GM23338 (cell line): Measurements from ENCODE around the gene TRIO. TPM values are rescaled to one million over a fixed set of nuclear protein-coding genes. Genes with fewer than 3 reads are reported as not detected.

Source experiments
- ATAC-seq: fragments of 200-7000 bp; cut with Tn5 transposase; 3 replicates; pipeline ENCODE4 v1.9.1; 2020
- DNase-seq: peaks from one replicate; pipeline ENCODE4 v3.0.0-alpha.2; 2015; ENCODE audit warnings: low spot score
- H2AFZ ChIP-seq: fragments of 200-600 bp; sonication (generic); 2 replicates; pipeline ENCODE4 v1.8.0; 2016; ENCODE audit warnings: antibody characterized with exemption, mild to moderate bottlenecking, moderate library complexity
- H3F3A ChIP-seq: fragments of 200-600 bp; sonication (generic); replicated peaks from 2 replicates; pipeline ENCODE4 v1.8.0; 2017; ENCODE audit warnings: antibody characterized with exemption, mixed run types, low read depth
- H3K27ac ChIP-seq: fragments of 200-600 bp; sonication (generic); 2 replicates; pipeline ENCODE4 v1.6.1; 2016; ENCODE audit warnings: low read depth
- H3K27me3 ChIP-seq: fragments of 200-600 bp; sonication (generic); 2 replicates; pipeline ENCODE4 v1.8.0; 2016; ENCODE audit warnings: mild to moderate bottlenecking, mixed run types, moderate library complexity; ENCODE audit not compliant: insufficient read depth
- H3K36me3 ChIP-seq: fragments of 200-600 bp; sonication (generic); 2 replicates; pipeline ENCODE4 v1.8.0; 2016; ENCODE audit warnings: mild to moderate bottlenecking; ENCODE audit not compliant: insufficient read depth
- H3K4me1 ChIP-seq: fragments of 200-600 bp; sonication (generic); 2 replicates; pipeline ENCODE4 v1.8.0; 2016; ENCODE audit warnings: mild to moderate bottlenecking, moderate library complexity; ENCODE audit not compliant: insufficient read depth
- H3K4me2 ChIP-seq: fragments of 200-600 bp; sonication (generic); 2 replicates; pipeline ENCODE4 v1.7.1; 2017; ENCODE audit warnings: mixed run types
- H3K4me3 ChIP-seq: fragments of 200-600 bp; sonication (generic); 2 replicates; pipeline ENCODE4 v1.6.1; 2016; ENCODE audit warnings: mixed run types
- H3K79me2 ChIP-seq: fragments of 200-600 bp; sonication (generic); replicated peaks from 2 replicates; pipeline ENCODE4 v1.8.0; 2017; ENCODE audit warnings: mild to moderate bottlenecking; ENCODE audit not compliant: insufficient read depth
- H3K9me2 ChIP-seq: fragments of 200-600 bp; sonication (generic); 2 replicates; pipeline ENCODE4 v1.8.0; 2017; ENCODE audit not compliant: insufficient read depth
- H4K20me1 ChIP-seq: fragments of 200-600 bp; sonication (generic); replicated peaks from 2 replicates; pipeline ENCODE4 v1.8.0; 2017; ENCODE audit warnings: mild to moderate bottlenecking; ENCODE audit not compliant: insufficient read depth
- H3K27ac Mint-ChIP-seq: 2 replicates; pipeline ENCODE4 v1.8.0; 2020; ENCODE audit warnings: inconsistent platforms, mild to moderate bottlenecking, moderate library complexity, mixed read lengths
- H3K27me3 Mint-ChIP-seq: 3 replicates; pipeline ENCODE4 v1.8.0; 2022; ENCODE audit warnings: low read depth, mild to moderate bottlenecking, moderate library complexity, mixed read lengths, inconsistent platforms; ENCODE audit not compliant: insufficient read depth, poor library complexity
- H3K36me3 Mint-ChIP-seq: 3 replicates; pipeline ENCODE4 v1.8.0; 2021; ENCODE audit warnings: low read depth, mild to moderate bottlenecking, inconsistent platforms, moderate library complexity, mixed read lengths
- H3K4me1 Mint-ChIP-seq: 3 replicates; pipeline ENCODE4 v1.8.0; 2020; ENCODE audit warnings: mild to moderate bottlenecking, inconsistent platforms, mixed read lengths
- H3K4me3 Mint-ChIP-seq: 3 replicates; pipeline ENCODE4 v1.8.0; 2021; ENCODE audit warnings: moderate library complexity, mild to moderate bottlenecking, inconsistent platforms, mixed read lengths
- H3K9me3 Mint-ChIP-seq: 3 replicates; pipeline ENCODE4 v1.8.0; 2020; ENCODE audit warnings: moderate library complexity, mild to moderate bottlenecking, inconsistent platforms, mixed read lengths
- CREB1 ChIP-seq: fragments of 250-450 bp; sonication (Bioruptor Pico); IDR thresholded peaks from 2 replicates; pipeline ENCODE4 v1.5.0; 2020; ENCODE audit warnings: low read depth, mild to moderate bottlenecking, moderate library complexity
- CTCF ChIP-seq, 2 experiments: fragments of 200-600 bp in 1 of 2; sonication (generic) in 1 of 2; conservative IDR thresholded peaks; 2 replicates each; pipeline versions ENCODE4 v1.5.1 to v1.6.1; 2016 to 2017; ENCODE audit warnings: antibody characterized with exemption in 2 of 2, low read depth in 2 of 2, mild to moderate bottlenecking in 2 of 2, moderate library complexity in 1 of 2
- ETS1 ChIP-seq: IDR thresholded peaks from 2 replicates; pipeline ENCODE4 v1.6.1; 2016; ENCODE audit warnings: antibody characterized with exemption
- EZH2 ChIP-seq: fragments of 200-600 bp; sonication (generic); IDR thresholded peaks from one replicate; pipeline ENCODE4 v1.8.0; 2017; ENCODE audit warnings: antibody characterized with exemption, mild to moderate bottlenecking, low read depth; ENCODE audit not compliant: unreplicated experiment
- EZH2phosphoT487 ChIP-seq: fragments of 200-600 bp; sonication (generic); IDR thresholded peaks from one replicate; pipeline ENCODE4 v1.8.1; 2018; ENCODE audit warnings: antibody characterized with exemption; ENCODE audit not compliant: unreplicated experiment
- JUNB ChIP-seq: IDR thresholded peaks from one replicate; pipeline ENCODE4 v1.6.1; 2016; ENCODE audit warnings: antibody characterized with exemption; ENCODE audit not compliant: unreplicated experiment
- NANOG ChIP-seq: IDR thresholded peaks from 2 replicates; pipeline ENCODE4 v1.6.1; 2016; ENCODE audit warnings: antibody characterized with exemption, borderline replicate concordance
- POLR2AphosphoS5 ChIP-seq: IDR thresholded peaks from 2 replicates; pipeline ENCODE4 v1.6.1; 2016; ENCODE audit warnings: antibody characterized with exemption, low read depth
- REST ChIP-seq: IDR thresholded peaks from one replicate; pipeline ENCODE4 v1.6.1; 2018; ENCODE audit warnings: antibody characterized with exemption; ENCODE audit not compliant: unreplicated experiment
- STAT1 ChIP-seq: IDR thresholded peaks from one replicate; pipeline ENCODE4 v1.6.1; 2016; ENCODE audit warnings: antibody characterized with exemption; ENCODE audit not compliant: unreplicated experiment
- ZNF114 ChIP-seq: fragments of 250-450 bp; sonication (Bioruptor Pico); IDR thresholded peaks from 2 replicates; pipeline ENCODE4 v1.5.0; 2020; ENCODE audit warnings: mild to moderate bottlenecking, moderate library complexity
- ZNF331 ChIP-seq: fragments of 250-450 bp; sonication (Bioruptor Pico); IDR thresholded peaks from 2 replicates; pipeline ENCODE4 v1.5.0; 2020; ENCODE audit warnings: low read depth, mild to moderate bottlenecking, moderate library complexity
- ZNF462 ChIP-seq: fragments of 250-450 bp; sonication (Bioruptor Pico); IDR thresholded peaks from 2 replicates; pipeline ENCODE4 v1.5.0; 2020; ENCODE audit warnings: mild to moderate bottlenecking, moderate library complexity
- polyA plus RNA-seq: library from polyadenylated mRNA; unstranded; fragments of >200 nt; fragmentation: Nextera tagmentation; extraction: Ambion mirVana; gene quantifications from 2 replicates; pipeline ENCODE4 v1.2.1, GENCODE V29; 2016
- total RNA-seq: library from RNA; depleted of rRNA; stranded (reverse); fragments of >200 nt; shearing (Covaris generic); gene quantifications from 2 replicates; pipeline ENCODE4 v1.2.3, GENCODE V29; 2014

TRIO gene
- total and polyA plus RNA-seq, 2 experiments from 2014 or later = 13.8 to 113 TPM

GRCh38 chr5:14171621-14172020 lies 28.5 kb downstream of the TRIO start:
- Histone ChIP-seq H3K4me1 (peaks cover 72% of the 10 kb centered on the region), H3K36me3 (no peaks in the 10 kb centered on the region), H3F3A (no peaks in the 10 kb centered on the region), H3K27ac (no peak overlapping the region), H3K27me3 (no peaks in the 10 kb centered on the region), H3K79me2 (peaks cover 100% of the 10 kb centered on the region), H3K4me3 (no peak overlapping the region), H4K20me1 (peaks cover 16% of the 10 kb centered on the region), H3K9me2 (no peaks in the 10 kb centered on the region), H3K4me2 (peak overlapping the region; percentile 27), H2AFZ (no peak overlapping the region)
- H3K4me1 Mint-ChIP-seq = peaks cover 79% of the 10 kb centered on the region
- no peak overlapping the region; the same call in 1 of the 2 replicates for H3K27ac Mint-ChIP-seq
- H3K27me3 Mint-ChIP-seq = peaks cover 9% of the 10 kb centered on the region
- H3K4me3 Mint-ChIP-seq = no peak overlapping the region; the same call in 2 of the 3 replicates
- no peaks in the 10 kb centered on the region for H3K9me3 Mint-ChIP-seq
- TF ChIP-seq ZNF462 (no peak), EZH2 (no peak), CTCF (conservative IDR thresholded peaks at IDR 0.05; ENCODE audit: low read depth in 2 of 2) (no peak), JUNB (no peak), NANOG (no peak), POLR2AphosphoS5 (no peak), ZNF331 (CRISPR knock-in tag) (no peak), CREB1 (CRISPR knock-in tag) (no peak), REST (no peak), STAT1 (no peak), ZNF114 (CRISPR knock-in tag) (no peak), EZH2phosphoT487 (no peak), ETS1 (no peak)
- no peaks in the 10 kb centered on the region for H3K36me3 Mint-ChIP-seq
- DNase-seq (no peak), ATAC-seq (no peak)
